SK-N-SH treated with all-trans-retinoic acid at 6 μM for 48 hours (cell line): ENCODE data around the gene GABARAPL1.

ENCODE experiments used
- CSDC2 ChIP-seq: fragments of 250-450 bp; sonication (Bioruptor Pico); IDR thresholded peaks from 2 replicates; pipeline ENCODE4 v1.5.0; 2020; ENCODE audit warnings: mild to moderate bottlenecking, moderate library complexity
- PATZ1 ChIP-seq: fragments of 250-450 bp; sonication (Bioruptor Pico); IDR thresholded peaks from 2 replicates; pipeline ENCODE4 v1.8.0; 2020; ENCODE audit warnings: mild to moderate bottlenecking, moderate library complexity, borderline replicate concordance
- TCF4 ChIP-seq: fragments of 250-450 bp; sonication (Bioruptor Pico); IDR thresholded peaks from 2 replicates; pipeline ENCODE4 v1.8.0; 2021; ENCODE audit warnings: mild to moderate bottlenecking, moderate library complexity, borderline replicate concordance
- ZNF565 ChIP-seq: fragments of 450-650 bp; formaldehyde crosslinking; conservative IDR thresholded peaks from 2 replicates; pipeline ENCODE4 v1.5.0; 2020; ENCODE audit warnings: low read depth, mild to moderate bottlenecking, moderate library complexity
- TF ChIP-seq, protein P1 (sequence below): fragments of 250-450 bp; sonication (Bioruptor Pico); IDR thresholded peaks from 2 replicates; pipeline ENCODE4 v1.5.1; 2021; ENCODE audit warnings: mild to moderate bottlenecking, moderate library complexity

GRCh38 chr12:10190558-10191388, 21.9 kb upstream of the GABARAPL1 start:
- TF ChIP-seq, protein P1, sequence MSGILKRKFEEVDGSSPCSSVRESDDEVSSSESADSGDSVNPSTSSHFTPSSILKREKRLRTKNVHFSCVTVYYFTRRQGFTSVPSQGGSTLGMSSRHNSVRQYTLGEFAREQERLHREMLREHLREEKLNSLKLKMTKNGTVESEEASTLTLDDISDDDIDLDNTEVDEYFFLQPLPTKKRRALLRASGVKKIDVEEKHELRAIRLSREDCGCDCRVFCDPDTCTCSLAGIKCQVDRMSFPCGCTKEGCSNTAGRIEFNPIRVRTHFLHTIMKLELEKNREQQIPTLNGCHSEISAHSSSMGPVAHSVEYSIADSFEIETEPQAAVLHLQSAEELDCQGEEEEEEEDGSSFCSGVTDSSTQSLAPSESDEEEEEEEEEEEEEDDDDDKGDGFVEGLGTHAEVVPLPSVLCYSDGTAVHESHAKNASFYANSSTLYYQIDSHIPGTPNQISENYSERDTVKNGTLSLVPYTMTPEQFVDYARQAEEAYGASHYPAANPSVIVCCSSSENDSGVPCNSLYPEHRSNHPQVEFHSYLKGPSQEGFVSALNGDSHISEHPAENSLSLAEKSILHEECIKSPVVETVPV, result no peak
- no peak for TF ChIP-seq PATZ1 (CRISPR knock-in tag)
- no peak for TF ChIP-seq CSDC2
- TF ChIP-seq ZNF565 (CRISPR knock-in tag), result no peak
- no peak for TF ChIP-seq TCF4 (CRISPR knock-in tag)
